NCI-H1417 (cell line): Measurements from ENCODE around the gene KLHL22.
"Not testable (repeated sequence)": the region's sequence is repeated elsewhere in the genome, so short reads cannot be mapped to it uniquely, and the experiment has no call there.

Source experiments
- DNase-seq, 3 experiments: peaks; one replicate each; lab custom pipeline; 2025; lab: John Stamatoyannopoulos, UW

Gene KLHL22

DNA sequence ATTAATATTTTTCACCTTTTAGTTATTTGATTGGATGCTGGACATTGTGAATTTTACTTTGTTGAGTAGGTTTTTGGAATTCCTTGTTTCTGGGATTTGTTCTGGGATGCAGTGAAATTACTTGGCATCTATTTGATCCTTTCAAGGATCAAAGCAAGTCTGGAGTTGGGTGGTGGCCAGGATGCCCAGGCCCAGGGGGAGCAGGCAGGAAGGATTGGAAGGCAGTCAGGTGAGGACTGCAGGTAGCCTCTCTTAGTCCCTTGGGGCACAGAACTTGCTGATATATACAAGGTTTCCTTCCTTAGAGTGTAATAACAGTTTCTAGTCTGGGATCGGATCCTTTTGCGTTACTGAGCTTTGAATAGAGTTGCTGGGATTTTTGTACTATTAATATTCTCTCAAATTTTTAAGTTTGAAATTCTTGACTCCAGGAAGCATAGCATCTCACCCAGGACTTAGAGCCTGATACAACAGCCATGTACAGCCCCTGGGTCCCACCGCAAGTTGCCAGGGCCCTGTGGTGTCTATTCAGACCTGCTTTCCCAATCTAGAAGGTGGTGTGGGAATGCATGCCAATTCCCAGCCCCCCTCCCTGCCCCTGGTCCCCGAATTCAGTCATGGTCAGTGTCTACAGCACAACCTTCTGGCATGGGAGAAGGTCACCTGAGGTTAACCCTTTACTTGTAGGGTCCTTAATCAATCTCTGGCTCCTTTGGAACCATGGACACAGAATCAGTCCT, 95.6 kb downstream of the KLHL22 start:
- no peak for DNase-seq

DNA sequence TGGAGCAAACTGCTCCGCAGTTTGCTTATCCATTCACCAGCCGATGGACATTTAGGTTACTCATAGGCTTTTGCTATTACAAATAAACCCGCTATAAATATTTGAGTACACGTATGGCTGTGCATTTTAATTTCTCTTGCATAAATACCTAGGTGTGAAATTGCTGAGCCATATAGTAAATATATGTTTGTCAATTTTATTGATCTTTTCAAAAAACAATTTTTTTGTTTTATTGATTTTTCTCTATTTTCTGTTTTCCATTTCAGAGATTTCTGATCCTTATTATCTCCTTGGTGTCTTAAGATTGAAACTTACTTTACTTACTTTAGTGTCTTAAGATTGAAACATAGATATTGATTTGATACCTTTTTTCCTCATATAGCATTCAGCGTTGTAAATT, 97.2 kb downstream of the KLHL22 start:
- DNase-seq: no peak

DNA sequence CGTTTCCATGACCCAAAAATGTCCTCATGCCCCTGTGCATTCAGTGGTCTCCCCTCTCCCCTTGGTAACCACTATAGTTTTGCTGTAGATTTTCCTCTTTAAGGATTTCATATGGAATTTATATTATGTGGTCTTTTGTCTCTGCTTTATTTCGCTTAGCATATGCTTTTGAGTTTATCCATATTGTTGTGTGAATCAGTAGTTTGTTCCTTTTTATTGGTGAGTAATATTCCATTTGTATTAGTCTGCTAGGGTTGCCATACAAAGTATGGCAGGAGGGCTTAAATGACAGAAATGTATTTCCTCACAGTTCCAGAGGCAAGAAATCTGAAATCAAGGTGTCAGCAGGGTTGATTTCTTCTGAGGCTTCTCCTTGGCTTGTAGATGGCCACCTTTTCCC, 98.1 kb downstream of the KLHL22 start:
- DNase-seq: no peak

DNA sequence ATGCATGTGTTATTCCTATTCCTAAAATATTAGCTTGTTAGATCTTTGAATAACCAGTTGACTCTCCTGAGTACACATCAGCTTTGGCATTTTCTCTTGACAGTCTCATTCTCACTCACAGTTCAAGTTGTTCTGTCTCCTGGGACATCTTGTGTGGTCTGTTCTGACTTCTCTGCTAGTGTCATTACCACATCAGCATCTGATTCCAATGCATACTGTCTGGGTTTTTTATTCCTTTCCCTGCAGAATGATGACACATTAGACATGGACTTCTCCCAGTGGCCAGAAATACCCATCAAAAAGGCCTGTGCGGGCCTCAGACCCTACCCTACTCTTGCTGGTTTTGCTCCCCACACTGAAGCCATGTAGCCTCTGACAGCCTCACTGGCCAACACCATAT, 99.0 kb downstream of the KLHL22 start:
- no peak for DNase-seq

DNA sequence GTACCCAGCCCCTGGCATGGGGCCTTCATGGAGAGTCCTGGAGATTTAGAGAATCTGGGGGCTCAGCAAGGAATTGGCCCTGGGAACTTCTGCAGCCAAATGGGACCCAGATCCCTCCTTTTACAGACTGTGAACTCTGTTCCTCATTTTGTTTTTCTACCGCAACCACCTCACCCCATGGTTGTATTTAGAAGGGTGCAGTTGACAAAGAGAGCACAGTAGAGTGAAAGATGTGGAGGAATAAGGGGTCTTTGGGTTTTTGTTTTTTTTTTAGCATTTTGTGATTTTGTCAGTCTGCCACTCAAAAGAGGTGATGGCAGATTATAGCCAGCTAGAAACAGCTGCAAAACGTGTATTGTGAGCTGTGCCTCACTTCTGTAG, 99.7 kb downstream of the KLHL22 start:
- no peak for DNase-seq

DNA sequence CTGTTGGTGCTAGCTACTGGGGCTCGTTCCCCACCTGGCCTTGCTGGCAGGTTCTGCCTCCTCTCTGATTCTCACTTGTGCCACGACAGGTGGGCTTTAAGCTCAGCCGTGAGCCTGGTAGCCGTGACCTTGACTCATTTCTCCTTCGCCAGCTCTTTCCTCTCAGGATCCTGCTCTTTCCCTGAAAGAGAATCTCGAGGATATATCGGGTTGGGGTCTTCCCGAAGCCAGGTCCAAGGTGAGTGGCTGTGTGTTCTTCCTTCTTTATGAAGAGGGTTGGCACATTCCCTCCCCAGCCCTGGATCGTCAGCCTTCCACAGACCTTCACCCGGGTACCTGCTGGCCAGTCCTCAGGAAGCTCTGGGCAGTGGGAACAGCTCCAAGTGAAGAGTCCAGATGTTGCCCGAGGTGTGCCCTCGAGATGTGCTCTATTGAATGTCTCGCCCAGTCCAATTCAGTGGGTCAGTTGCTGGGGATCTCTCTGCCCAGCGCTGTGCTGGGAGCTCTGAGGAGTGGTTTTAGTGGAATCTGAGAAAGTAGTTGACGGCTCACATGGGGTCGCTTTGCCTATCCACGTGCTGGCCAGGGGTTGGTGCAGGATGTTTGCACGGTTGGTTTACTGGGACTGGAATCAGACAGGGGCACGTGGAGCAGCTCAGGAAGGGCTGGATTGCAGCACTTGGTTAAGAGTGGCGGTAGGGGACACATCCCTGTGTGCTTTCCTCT, 100.3 kb downstream of the KLHL22 start:
- DNase-seq: no peak

DNA sequence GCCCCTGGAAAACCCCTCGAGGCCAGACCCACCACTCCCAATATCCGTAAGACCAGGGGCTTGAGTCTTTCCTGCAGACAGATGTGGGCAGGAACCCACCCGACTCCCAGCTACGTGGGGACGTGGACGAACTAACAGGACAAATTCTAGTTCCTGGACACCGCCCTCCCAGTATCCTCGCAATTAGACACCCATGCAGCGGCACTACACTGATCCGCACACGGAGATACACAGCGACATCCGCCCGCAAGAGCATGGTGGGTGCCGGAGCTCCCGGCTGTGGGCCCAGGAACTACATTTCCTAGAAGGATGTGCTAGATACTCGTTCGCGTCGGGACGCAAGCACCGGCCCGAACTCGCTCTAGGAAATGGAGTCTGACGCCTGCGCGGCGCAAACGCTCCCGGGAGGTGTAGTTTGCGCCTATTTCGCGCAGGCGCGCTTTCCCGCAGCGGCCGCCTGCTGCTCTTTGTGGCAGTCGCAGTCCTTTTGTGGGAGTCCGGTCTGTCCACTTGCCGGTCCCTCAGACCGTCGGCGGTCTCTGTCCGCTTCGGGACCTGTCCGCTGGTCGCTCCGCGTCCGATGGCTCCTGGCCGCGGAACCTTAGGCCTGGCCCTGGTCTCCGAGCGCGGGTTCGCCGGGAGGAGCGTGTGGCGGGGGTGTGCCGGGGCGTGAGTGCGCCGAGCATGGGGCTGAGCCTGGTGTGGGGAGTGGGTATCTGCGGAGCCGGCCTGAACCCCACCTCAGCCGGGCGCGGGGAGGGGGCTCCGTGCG, 101.7 kb downstream of the KLHL22 start, which contains the start of gene ZNF74:
ZNF74 (plus strand) TSS at position 447 of the 772 bp plus-strand sequence. CDS start 478 bp downstream, outside the sequence.
- DNase-seq: peak; percentile 82 to 91 (median 85)

DNA sequence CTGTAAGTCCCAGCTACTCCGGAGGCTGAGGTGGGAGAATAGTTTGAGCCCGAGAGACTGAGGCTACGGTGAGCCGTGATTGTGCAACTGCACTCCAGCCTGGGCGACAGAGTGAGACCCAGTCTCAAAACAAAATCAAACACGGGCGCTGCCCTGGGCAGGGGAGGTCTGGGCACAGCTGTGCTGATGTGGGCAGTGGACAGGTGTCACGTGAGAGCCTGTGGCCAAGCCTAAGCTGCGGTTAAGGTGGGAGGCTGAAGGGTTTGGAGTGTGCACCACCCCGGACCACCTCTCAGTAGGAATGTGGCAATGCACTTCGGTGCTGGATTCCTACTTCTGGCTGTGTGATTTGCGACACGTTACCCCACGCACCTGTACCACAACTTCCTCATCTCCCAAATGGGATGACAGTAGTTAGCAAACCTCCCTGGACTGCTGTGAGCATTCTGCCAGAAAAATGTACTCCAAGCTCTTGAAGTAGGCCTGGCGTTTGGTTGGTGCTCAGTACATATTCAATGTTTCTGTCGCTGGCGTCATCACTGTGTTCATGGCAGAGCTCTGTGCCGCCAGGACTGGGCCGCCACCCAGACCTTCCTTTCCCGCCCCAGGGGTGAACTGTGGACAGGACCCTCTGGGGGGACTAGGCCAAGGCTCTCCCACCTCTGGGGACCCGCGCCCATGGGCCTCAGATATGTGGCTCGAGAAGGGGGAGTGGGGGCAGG, 102.5 kb downstream of the KLHL22 start:
- no peak for DNase-seq

DNA sequence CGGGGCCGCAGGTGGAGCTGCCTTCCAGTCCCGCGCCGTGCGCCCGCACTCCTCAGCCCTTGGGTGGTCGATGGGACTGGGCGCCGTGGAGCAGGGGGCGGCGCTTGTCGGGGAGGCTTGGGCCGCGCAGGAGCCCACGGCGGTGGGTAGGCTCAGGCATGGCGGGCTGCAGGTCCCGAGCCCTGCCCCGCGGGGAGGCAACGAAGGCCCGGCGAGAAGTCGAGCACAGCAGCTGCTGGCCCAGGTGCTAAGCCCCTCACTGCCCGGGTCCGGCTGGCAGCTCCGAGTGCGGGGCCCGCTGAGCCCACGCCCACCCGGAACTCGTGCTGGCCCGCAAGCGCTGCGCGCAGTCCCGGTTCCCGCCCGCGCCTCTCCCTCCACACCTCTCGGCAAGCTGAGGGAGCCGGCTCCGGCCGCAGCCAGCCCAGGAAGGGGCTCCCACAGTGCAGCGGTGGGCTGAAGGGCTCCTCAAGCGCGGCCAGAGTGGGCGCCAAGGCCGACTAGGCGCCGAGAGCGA, 103.2 kb downstream of the KLHL22 start:
- DNase-seq: not testable (repeated sequence)
